ENCODE results near the gene LCN15. TPM values are rescaled to one million over a fixed set of nuclear protein-coding genes. Genes with fewer than 3 reads are reported as not detected.

Gene LCN15
- total and polyA plus RNA-seq, 8 donors: not detected

GRCh38 chr9:136717399-136717798 lies 46.9 kb downstream of the LCN15 start:
- H3K27me3 ChIP-seq: peaks cover 0 to 40% (median 27%) of the 10 kb centered on the region in 3 donors
- WGBS, 5 donors: 76 to 86% (median 80%) methylated on average over 5 to 16 of the region's 16 CpGs

GRCh38 chr9:136714893-136715274 lies 49.4 kb downstream of the LCN15 start:
- H3K9me3 ChIP-seq: no peaks in the 10 kb centered on the region
- 10 to 43% (median 33%) methylated on average over 2 to 8 of the region's 8 CpGs for WGBS, 5 donors
- H3K4me3 ChIP-seq: no peak overlapping the region
- H3K27ac ChIP-seq: peak overlapping the region; percentile 37 to 56 (median 49)
- no peaks in the 10 kb centered on the region for H3K36me3 ChIP-seq
- H3K27me3 ChIP-seq: peaks cover 6 to 52% (median 35%) of the 10 kb centered on the region in 3 donors
- H3K4me1 ChIP-seq: peaks cover 17 to 48% (median 33%) of the 10 kb centered on the region in 4 donors
- TF ChIP-seq POLR2AphosphoS5 (IDR thresholded peaks at IDR 0.05): no peak
- no peak for TF ChIP-seq POLR2A (IDR thresholded peaks at IDR 0.05)
- TF ChIP-seq EP300 (IDR thresholded peaks at IDR 0.05): no peak
- TF ChIP-seq CTCF (IDR thresholded peaks at IDR 0.05): no peak
- DNase-seq: no peak
- intact Hi-C loops (cut with DNase I; ENCODE audit: low total_unique reads): no loop called here

More at GRCh38 chr9:136717399-136717798, 46.9 kb downstream of the LCN15 start:
- H3K4me3 ChIP-seq: no peak overlapping the region
- peaks cover 26 to 61% (median 45%) of the 10 kb centered on the region in 4 donors for H3K4me1 ChIP-seq
- intact Hi-C loops (cut with DNase I; ENCODE audit: low total_unique reads): no loop called here
- no peak for DNase-seq
- no peak for TF ChIP-seq CTCF (IDR thresholded peaks at IDR 0.05)
- no peak for TF ChIP-seq POLR2AphosphoS5 (IDR thresholded peaks at IDR 0.05)
- no peak for TF ChIP-seq POLR2A (IDR thresholded peaks at IDR 0.05)
- no peak for TF ChIP-seq EP300 (IDR thresholded peaks at IDR 0.05)
- peaks cover 0 to 15% (median 14%) of the 10 kb centered on the region in 4 donors for H3K36me3 ChIP-seq
- no peak overlapping the region for H3K27ac ChIP-seq
- no peaks in the 10 kb centered on the region for H3K9me3 ChIP-seq

GRCh38 chr9:136714096-136714892 lies 50.0 kb downstream of the LCN15 start:
- TF ChIP-seq POLR2A (IDR thresholded peaks at IDR 0.05) (no peak), CTCF (IDR thresholded peaks at IDR 0.05) (no peak), POLR2AphosphoS5 (IDR thresholded peaks at IDR 0.05) (no peak), EP300 (IDR thresholded peaks at IDR 0.05) (no peak)
- peaks cover 11 to 42% (median 27%) of the 10 kb centered on the region in 4 donors for H3K4me1 ChIP-seq
- no peak for DNase-seq
- H3K27ac ChIP-seq: peak overlapping the region in 4 of 5 donors; percentile 37 to 73 (median 52)
- WGBS, 5 donors: 61 to 68% (median 64%) methylated on average over 11 to 17 of the region's 17 CpGs
- no peaks in the 10 kb centered on the region for H3K9me3 ChIP-seq
- H3K36me3 ChIP-seq: no peaks in the 10 kb centered on the region
- H3K27me3 ChIP-seq: peaks cover 6 to 53% (median 35%) of the 10 kb centered on the region in 3 donors
- H3K4me3 ChIP-seq: no peak overlapping the region
- intact Hi-C loops (cut with DNase I; ENCODE audit: low total_unique reads): no loop called here

GRCh38 chr9:136713550-136713949 lies 50.8 kb downstream of the LCN15 start:
- Histone ChIP-seq H3K27ac (peak overlapping the region in 3 of 5 donors; percentile 39 to 73 (median 50)), H3K27me3 (peaks cover 6 to 60% (median 35%) of the 10 kb centered on the region in 3 donors), H3K4me3 (peak overlapping the region in 2 of 4 donors; percentile 50 to 54), H3K9me3 (no peaks in the 10 kb centered on the region), H3K36me3 (no peaks in the 10 kb centered on the region), H3K4me1 (peaks cover 11 to 36% (median 21%) of the 10 kb centered on the region in 4 donors)
- 38 to 49% (median 43%) methylated on average over 5 to 8 of the region's 8 CpGs; no CpG with 5 or more reads in 1 of the 5 donors for WGBS, 5 donors
- TF ChIP-seq POLR2AphosphoS5 (IDR thresholded peaks at IDR 0.05): no peak
- no peak for TF ChIP-seq POLR2A (IDR thresholded peaks at IDR 0.05)
- no peak for TF ChIP-seq CTCF (IDR thresholded peaks at IDR 0.05)
- TF ChIP-seq EP300 (IDR thresholded peaks at IDR 0.05): no peak
- intact Hi-C loops (cut with DNase I; ENCODE audit: low total_unique reads): no loop called here
- no peak for DNase-seq

Measured in stomach (tissue), 9 donors.